OCI-LY7 (cell line): ENCODE data around the gene ASL. TPM values are rescaled to one million over a fixed set of nuclear protein-coding genes. Genes with fewer than 3 reads are reported as not detected.

ENCODE experiments used
- BruUV-seq: library from RNA; stranded (reverse); fragments of 400-500 nt; replicated peaks from 2 replicates; lab custom pipeline; 2021; lab: Mats Ljungman, UMichigan
- CTCF ChIA-PET: fragments of 300-600 bp; sonication (Branson Sonifier 250); formaldehyde crosslinking; loops from one replicate; lab custom pipeline; 2022; ENCODE audit warnings: antibody characterized with exemption; ENCODE audit not compliant: unreplicated experiment; lab: Charles Lee
- POLR2A ChIA-PET: fragments of 300-600 bp; sonication (Branson Sonifier 250); formaldehyde crosslinking; loops from one replicate; lab custom pipeline; 2022; ENCODE audit warnings: antibody characterized with exemption; lab: Charles Lee
- DNase-seq: peaks from one replicate; pipeline ENCODE4 v3.0.0-alpha.2; 2015; ENCODE audit warnings: low spot score
- H2AFZ ChIP-seq: fragments of 200-600 bp; sonication (generic), shearing (Covaris generic); 2 replicates; pipeline ENCODE4 v1.6.1; 2014; ENCODE audit warnings: mild to moderate bottlenecking, antibody characterized with exemption, low read length, moderate library complexity
- H3K27ac ChIP-seq: fragments of 200-600 bp; sonication (generic); 2 replicates; pipeline ENCODE4 v1.5.1; 2014; ENCODE audit warnings: mixed run types, low read depth, mild to moderate bottlenecking, moderate library complexity, low read length, inconsistent platforms; ENCODE audit not compliant: poor library complexity, severe bottlenecking
- H3K36me3 ChIP-seq: fragments of 200-600 bp; sonication (generic); 2 replicates; pipeline ENCODE4 v1.6.1; 2014; ENCODE audit warnings: mild to moderate bottlenecking, antibody characterized with exemption, low read length, moderate library complexity, mixed read lengths; ENCODE audit not compliant: insufficient read depth
- H3K4me1 ChIP-seq: fragments of 200-600 bp; sonication (generic); 2 replicates; pipeline ENCODE4 v1.5.1; 2014; ENCODE audit warnings: mild to moderate bottlenecking, low read length; ENCODE audit not compliant: insufficient read depth, poor library complexity, severe bottlenecking
- H3K4me2 ChIP-seq: fragments of 200-600 bp; sonication (generic); 2 replicates; pipeline ENCODE4 v1.6.1; 2014; ENCODE audit warnings: mild to moderate bottlenecking, low read length
- H3K4me3 ChIP-seq: fragments of 200-600 bp; sonication (generic); 2 replicates; pipeline ENCODE4 v1.5.1; 2014; ENCODE audit warnings: mild to moderate bottlenecking, low read depth, low read length; ENCODE audit not compliant: poor library complexity, severe bottlenecking
- H3K79me2 ChIP-seq: fragments of 200-600 bp; sonication (generic); 2 replicates; pipeline ENCODE4 v1.6.1; 2016; ENCODE audit warnings: low read depth, mild to moderate bottlenecking, low read length, moderate library complexity, mixed read lengths; ENCODE audit not compliant: insufficient read depth
- H3K9me2 ChIP-seq: fragments of 200-600 bp; sonication (generic); 2 replicates; pipeline ENCODE4 v1.6.1; 2016; ENCODE audit warnings: mild to moderate bottlenecking, low read length, mixed read lengths; ENCODE audit not compliant: insufficient read depth
- H3K9me3 ChIP-seq: fragments of 200-600 bp; sonication (generic); 2 replicates; pipeline ENCODE4 v1.6.1; 2014; ENCODE audit warnings: mild to moderate bottlenecking, mixed run types, low read length, mixed read lengths
- H4K20me1 ChIP-seq: fragments of 200-600 bp; sonication (generic); 2 replicates; pipeline ENCODE4 v1.6.1; 2014; ENCODE audit warnings: mild to moderate bottlenecking, antibody characterized with exemption, low read length, moderate library complexity, mixed read lengths; ENCODE audit not compliant: insufficient read depth
- EZH2phosphoT487 ChIP-seq: fragments of 200-600 bp; sonication (generic); IDR thresholded peaks from 2 replicates; pipeline ENCODE4 v1.6.1; 2018; ENCODE audit warnings: low read depth, borderline replicate concordance, mild to moderate bottlenecking, mixed run types, antibody characterized with exemption, low read length, moderate library complexity, mixed read lengths
- intact Hi-C: fragments of 100-400 bp; cut with micrococcal nuclease; formaldehyde crosslinking; loops from one replicate; pipeline ENCODE4 v1.10.0; 2022; ENCODE audit not compliant: unreplicated experiment
- total RNA-seq, 2 experiments: library from RNA; depleted of rRNA in 1 of 2; stranded (reverse); fragments of >200 nt in 1 of 2; shearing (Covaris generic) in 1 of 2; gene quantifications; 2 replicates each; pipeline ENCODE4 v1.2.3, GENCODE V29; 2014 to 2022
- TF ChIP-seq, protein P1 (sequence below): fragments of 200-600 bp; sonication (generic); conservative IDR thresholded peaks from 2 replicates; pipeline ENCODE4 v1.5.1; 2014; ENCODE audit warnings: mild to moderate bottlenecking, antibody characterized with exemption, low read length, moderate library complexity, mixed read lengths

Gene ASL
- total RNA-seq, 2 experiments from 2014 or later = 22.2 to 25.7 TPM

DNA sequence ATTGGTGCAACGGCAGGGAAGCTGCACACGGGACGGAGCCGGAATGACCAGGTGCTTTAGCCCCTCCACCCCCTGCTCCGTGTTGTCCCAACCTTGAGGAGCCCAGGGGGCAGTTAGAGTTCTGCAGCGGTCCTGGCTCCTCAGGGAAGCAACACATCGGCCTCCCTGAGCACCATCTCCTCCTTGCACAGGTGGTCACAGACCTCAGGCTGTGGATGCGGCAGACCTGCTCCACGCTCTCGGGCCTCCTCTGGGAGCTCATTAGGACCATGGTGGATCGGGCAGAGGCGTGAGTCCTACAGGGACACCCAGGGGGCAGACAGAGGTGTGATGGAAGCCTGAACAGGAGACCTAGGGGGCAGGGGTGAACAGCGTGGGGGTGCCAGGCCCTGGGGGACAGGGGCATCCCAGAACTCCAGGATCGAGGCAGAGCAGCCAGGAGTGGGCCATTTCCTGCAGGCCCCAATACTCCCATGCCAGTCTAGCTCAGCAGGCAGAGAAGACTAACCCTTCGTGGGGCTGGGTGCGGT is 7.3 kb downstream of the ASL start:
- CTCF ChIA-PET = no interaction called here
- Histone ChIP-seq H3K9me2 (no peaks in the 10 kb centered on the region), H3K4me1 (no peaks in the 10 kb centered on the region), H2AFZ (no peak overlapping the region), H3K36me3 (no peaks in the 10 kb centered on the region), H3K4me3 (no peak overlapping the region), H3K27ac (no peak overlapping the region), H4K20me1 (no peaks in the 10 kb centered on the region), H3K79me2 (no peaks in the 10 kb centered on the region), H3K4me2 (no peak overlapping the region), H3K9me3 (no peaks in the 10 kb centered on the region)
- BruUV-seq = no TSS peak
- POLR2A ChIA-PET = interaction anchor here (0.6 to 0.9 kb wide), 2 partner anchors 106 to 623 kb away, joined by 3 read pairs; no protein-coding TSS in a partner anchor
- DNase-seq = no peak
- TF ChIP-seq, protein P1, sequence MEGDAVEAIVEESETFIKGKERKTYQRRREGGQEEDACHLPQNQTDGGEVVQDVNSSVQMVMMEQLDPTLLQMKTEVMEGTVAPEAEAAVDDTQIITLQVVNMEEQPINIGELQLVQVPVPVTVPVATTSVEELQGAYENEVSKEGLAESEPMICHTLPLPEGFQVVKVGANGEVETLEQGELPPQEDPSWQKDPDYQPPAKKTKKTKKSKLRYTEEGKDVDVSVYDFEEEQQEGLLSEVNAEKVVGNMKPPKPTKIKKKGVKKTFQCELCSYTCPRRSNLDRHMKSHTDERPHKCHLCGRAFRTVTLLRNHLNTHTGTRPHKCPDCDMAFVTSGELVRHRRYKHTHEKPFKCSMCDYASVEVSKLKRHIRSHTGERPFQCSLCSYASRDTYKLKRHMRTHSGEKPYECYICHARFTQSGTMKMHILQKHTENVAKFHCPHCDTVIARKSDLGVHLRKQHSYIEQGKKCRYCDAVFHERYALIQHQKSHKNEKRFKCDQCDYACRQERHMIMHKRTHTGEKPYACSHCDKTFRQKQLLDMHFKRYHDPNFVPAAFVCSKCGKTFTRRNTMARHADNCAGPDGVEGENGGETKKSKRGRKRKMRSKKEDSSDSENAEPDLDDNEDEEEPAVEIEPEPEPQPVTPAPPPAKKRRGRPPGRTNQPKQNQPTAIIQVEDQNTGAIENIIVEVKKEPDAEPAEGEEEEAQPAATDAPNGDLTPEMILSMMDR = no peak
- TF ChIP-seq EZH2phosphoT487 = no peak
- intact Hi-C loops = no loop called here

DNA sequence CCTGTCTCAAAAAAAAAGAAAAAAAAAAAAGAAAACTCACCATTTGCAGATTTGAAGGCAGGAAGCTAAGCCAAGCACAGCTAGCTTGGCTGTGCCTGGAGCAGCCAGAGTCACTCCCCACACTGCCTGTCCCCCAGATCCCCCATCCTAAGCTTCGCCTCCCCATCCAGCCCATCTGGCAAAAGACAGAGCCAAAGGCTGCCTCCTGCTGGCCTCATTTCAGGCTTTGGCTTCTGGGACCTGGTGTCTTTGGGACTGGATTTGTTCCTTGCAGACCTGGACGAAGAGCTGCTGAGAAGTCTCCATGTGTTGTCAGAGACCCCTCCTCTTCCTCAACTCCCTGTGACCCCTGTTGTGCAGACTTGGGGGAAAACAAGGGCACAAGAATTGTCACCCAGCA is 8.1 kb downstream of the ASL start:
- no peak overlapping the region for H3K27ac ChIP-seq
- intact Hi-C loops = no loop called here
- ChIA-PET POLR2A (no interaction called here), CTCF (interaction anchor here (0.6 kb wide), 1 partner anchor 56 kb away, joined by 3 read pairs; no protein-coding TSS in a partner anchor)
- H3K36me3 ChIP-seq = no peaks in the 10 kb centered on the region
- H3K4me2 ChIP-seq = no peak overlapping the region
- no peaks in the 10 kb centered on the region for H3K4me1 ChIP-seq
- no peak overlapping the region for H3K4me3 ChIP-seq
- H3K9me3 ChIP-seq = no peaks in the 10 kb centered on the region
- H4K20me1 ChIP-seq = no peaks in the 10 kb centered on the region
- BruUV-seq = no TSS peak
- TF ChIP-seq, protein P1 = no peak
- TF ChIP-seq EZH2phosphoT487 = no peak
- no peaks in the 10 kb centered on the region for H3K9me2 ChIP-seq
- no peaks in the 10 kb centered on the region for H3K79me2 ChIP-seq
- no peak overlapping the region for H2AFZ ChIP-seq
- DNase-seq = no peak

DNA sequence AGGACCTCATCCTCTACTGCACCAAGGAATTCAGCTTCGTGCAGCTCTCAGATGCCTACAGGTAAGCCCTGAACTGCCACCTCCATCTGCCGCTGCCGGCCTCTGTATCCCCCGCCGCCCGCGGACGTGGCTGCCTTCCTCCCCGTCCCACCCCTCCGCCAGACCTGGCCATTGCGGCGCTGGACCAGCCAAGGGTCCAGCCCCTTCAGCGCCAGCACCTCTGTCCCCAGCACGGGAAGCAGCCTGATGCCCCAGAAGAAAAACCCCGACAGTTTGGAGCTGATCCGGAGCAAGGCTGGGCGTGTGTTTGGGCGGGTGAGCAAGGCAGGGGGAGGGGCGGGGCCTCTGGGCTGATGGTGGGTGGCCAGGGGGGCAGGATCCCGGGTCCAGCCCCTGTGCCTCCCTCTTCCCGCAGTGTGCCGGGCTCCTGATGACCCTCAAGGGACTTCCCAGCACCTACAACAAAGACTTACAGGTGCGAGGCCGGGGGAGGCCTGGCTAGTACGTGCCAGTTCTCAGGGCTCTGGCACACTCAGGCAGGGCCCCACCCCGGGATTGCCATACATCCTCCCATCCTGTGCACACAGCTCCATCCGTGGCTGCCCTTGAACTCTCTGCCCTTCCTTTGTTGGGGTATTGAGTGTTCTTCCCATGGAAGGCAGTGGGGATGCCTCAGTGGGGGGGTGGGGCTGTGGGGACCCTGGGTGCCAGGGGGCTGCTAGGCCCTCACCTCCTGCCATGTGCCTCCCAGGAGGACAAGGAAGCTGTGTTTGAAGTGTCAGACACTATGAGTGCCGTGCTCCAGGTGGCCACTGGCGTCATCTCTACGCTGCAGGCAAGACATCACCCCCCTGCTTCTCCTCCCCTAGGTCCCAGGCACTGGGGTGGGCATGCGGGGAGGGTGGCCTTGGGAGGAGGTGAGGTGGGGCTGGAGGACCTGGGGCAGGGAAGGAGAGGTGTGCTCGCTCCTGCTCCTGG is 13.5 kb downstream of the ASL start:
- no TSS peak for BruUV-seq
- no peak overlapping the region for H3K27ac ChIP-seq
- H3K9me3 ChIP-seq = no peaks in the 10 kb centered on the region
- no peaks in the 10 kb centered on the region for H3K9me2 ChIP-seq
- intact Hi-C loops = no loop called here
- no peak for DNase-seq
- H3K4me1 ChIP-seq = peaks cover 4% of the 10 kb centered on the region
- no peak overlapping the region for H3K4me2 ChIP-seq
- no peaks in the 10 kb centered on the region for H3K36me3 ChIP-seq
- H2AFZ ChIP-seq = no peak overlapping the region
- no peak overlapping the region for H3K4me3 ChIP-seq
- no peaks in the 10 kb centered on the region for H4K20me1 ChIP-seq
- no peaks in the 10 kb centered on the region for H3K79me2 ChIP-seq
- ChIA-PET POLR2A (no interaction called here), CTCF (no interaction called here)
- TF ChIP-seq, protein P1 = no peak
- no peak for TF ChIP-seq EZH2phosphoT487
